ENCODE data around the gene TXNRD1. TPM values are rescaled to one million over a fixed set of nuclear protein-coding genes. Genes with fewer than 3 reads are reported as not detected.
A peak's percentile ranks its signal among the peaks of the same experiment; 100 is the strongest.
"Not testable (repeated sequence)": the region's sequence is repeated elsewhere in the genome, so short reads cannot be mapped to it uniquely, and the experiment has no call there.

TXNRD1 gene
- total RNA-seq, 4 donors from 2014 or later: 94.1 to 240 (median 128) TPM

DNA sequence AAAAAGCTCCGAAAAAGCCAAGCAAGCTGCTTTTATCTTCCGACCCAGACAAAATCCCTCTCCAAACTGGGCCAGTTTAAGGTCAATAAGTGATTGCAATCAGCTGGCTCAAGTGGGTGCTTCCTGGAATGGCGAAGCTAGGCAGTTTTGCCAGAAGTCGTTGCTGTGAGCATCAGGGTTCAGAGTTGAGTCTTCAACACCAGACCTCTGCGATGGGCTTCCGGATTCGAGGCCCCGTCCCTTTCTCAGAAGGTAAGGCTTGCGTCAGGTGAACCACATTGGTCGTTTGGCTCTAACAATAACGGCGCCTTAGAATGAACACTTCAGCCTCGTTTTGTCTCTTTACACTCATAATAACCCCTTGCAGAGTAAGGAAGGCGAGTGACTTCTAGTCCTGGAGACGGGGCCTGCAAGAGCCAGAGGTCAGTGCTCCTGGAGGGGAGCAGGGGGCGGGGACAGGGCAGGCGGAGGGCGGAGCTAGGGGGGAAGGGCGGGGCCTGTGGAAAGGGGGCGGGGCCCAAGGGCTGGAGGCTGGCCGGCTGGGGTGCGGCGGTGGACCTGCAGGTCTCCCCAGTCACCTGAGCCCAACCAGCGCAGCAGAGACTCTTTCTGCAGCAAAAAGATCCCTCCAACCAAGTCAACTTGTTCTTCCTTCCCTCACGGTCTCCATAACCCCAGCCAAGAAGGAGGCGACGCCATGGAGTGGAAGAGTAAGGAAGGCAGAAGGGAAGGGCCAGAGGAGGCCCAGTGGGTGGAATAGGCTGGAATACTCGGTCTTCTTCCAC, 43.6 kb upstream of the TXNRD1 start:
- no peak for DNase-seq
- no peak for TF ChIP-seq POLR2A (IDR thresholded peaks at IDR 0.05)
- TF ChIP-seq, protein P1, sequence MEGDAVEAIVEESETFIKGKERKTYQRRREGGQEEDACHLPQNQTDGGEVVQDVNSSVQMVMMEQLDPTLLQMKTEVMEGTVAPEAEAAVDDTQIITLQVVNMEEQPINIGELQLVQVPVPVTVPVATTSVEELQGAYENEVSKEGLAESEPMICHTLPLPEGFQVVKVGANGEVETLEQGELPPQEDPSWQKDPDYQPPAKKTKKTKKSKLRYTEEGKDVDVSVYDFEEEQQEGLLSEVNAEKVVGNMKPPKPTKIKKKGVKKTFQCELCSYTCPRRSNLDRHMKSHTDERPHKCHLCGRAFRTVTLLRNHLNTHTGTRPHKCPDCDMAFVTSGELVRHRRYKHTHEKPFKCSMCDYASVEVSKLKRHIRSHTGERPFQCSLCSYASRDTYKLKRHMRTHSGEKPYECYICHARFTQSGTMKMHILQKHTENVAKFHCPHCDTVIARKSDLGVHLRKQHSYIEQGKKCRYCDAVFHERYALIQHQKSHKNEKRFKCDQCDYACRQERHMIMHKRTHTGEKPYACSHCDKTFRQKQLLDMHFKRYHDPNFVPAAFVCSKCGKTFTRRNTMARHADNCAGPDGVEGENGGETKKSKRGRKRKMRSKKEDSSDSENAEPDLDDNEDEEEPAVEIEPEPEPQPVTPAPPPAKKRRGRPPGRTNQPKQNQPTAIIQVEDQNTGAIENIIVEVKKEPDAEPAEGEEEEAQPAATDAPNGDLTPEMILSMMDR (IDR thresholded peaks at IDR 0.05): no peak
- Histone ChIP-seq H3K4me1 (no peaks in the 10 kb centered on the region), H3K36me3 (no peaks in the 10 kb centered on the region), H3K4me3 (no peak overlapping the region), H3K27me3 (no peaks in the 10 kb centered on the region), H3K27ac (no peak overlapping the region), H3K9me3 (no peaks in the 10 kb centered on the region)

DNA sequence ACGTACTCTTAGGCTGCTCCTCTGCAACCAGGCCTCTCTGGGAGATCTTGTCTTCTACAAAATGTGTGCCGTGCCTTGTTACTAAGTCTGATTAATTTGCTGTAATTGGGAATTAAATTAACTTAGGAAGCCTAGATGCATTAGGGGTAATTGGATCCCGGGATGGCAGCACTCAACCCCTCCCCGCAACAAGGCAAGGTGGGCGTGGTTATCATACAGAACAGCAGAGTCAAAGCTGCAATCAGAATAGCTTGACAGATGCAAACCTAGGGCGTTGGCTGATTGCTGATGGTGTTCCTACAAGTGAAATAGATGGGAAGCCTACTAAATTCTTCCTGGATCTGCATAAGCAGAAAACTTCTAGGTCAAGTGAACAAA, 43.0 kb upstream of the TXNRD1 start:
- H3K27ac ChIP-seq: no peak overlapping the region
- H3K9me3 ChIP-seq: no peaks in the 10 kb centered on the region
- no peaks in the 10 kb centered on the region for H3K36me3 ChIP-seq
- no peaks in the 10 kb centered on the region for H3K27me3 ChIP-seq
- H3K4me1 ChIP-seq: no peaks in the 10 kb centered on the region
- TF ChIP-seq POLR2A (IDR thresholded peaks at IDR 0.05): no peak
- TF ChIP-seq, protein P1 (IDR thresholded peaks at IDR 0.05): no peak
- no peak for DNase-seq
- no peak overlapping the region for H3K4me3 ChIP-seq

GRCh38 chr12:104173804-104174203, 41.8 kb upstream of the TXNRD1 start:
- H3K4me3 ChIP-seq, H3K9me3 ChIP-seq, H3K4me1 ChIP-seq, H3K36me3 ChIP-seq, H3K27me3 ChIP-seq, H3K27ac ChIP-seq, DNase-seq: not testable (repeated sequence)

GRCh38 chr12:104175726-104176247, 39.8 kb upstream of the TXNRD1 start:
- Histone ChIP-seq H3K36me3 (no peaks in the 10 kb centered on the region), H3K27ac (no peak overlapping the region), H3K27me3 (no peaks in the 10 kb centered on the region), H3K4me3 (no peak overlapping the region), H3K9me3 (no peaks in the 10 kb centered on the region), H3K4me1 (peaks cover 0 to 6% (median 0%) of the 10 kb centered on the region in 4 donors)
- DNase-seq: no peak
- TF ChIP-seq, protein P1 (IDR thresholded peaks at IDR 0.05): no peak
- no peak for TF ChIP-seq POLR2A (IDR thresholded peaks at IDR 0.05)

- Histone ChIP-seq H3K4me1 (peaks cover 0 to 6% (median 0%) of the 10 kb centered on the region in 4 donors), H3K27me3 (no peaks in the 10 kb centered on the region), H3K36me3 (no peaks in the 10 kb centered on the region), H3K27ac (peak overlapping the region in 2 of 4 donors; percentile 11 to 80), H3K4me3 (no peak overlapping the region), H3K9me3 (no peaks in the 10 kb centered on the region)
- no peak for DNase-seq
- TF ChIP-seq POLR2A (IDR thresholded peaks at IDR 0.05): no peak
- TF ChIP-seq, protein P1 (IDR thresholded peaks at IDR 0.05): no peak
These were observed 38.3 kb upstream of the TXNRD1 start for GRCh38 chr12:104177336-104177662.

- no peak overlapping the region for H3K4me3 ChIP-seq
- peak; percentile 26 to 73 (median 54) for DNase-seq
- no peaks in the 10 kb centered on the region for H3K27me3 ChIP-seq
- TF ChIP-seq, protein P1 (IDR thresholded peaks at IDR 0.05): no peak
- TF ChIP-seq POLR2A (IDR thresholded peaks at IDR 0.05): no peak
- H3K9me3 ChIP-seq: no peaks in the 10 kb centered on the region
- peak overlapping the region; percentile 43 to 80 (median 64) for H3K27ac ChIP-seq
- H3K36me3 ChIP-seq: no peaks in the 10 kb centered on the region
- H3K4me1 ChIP-seq: peaks cover 0 to 6% (median 0%) of the 10 kb centered on the region in 4 donors
These were observed 37.7 kb upstream of the TXNRD1 start for GRCh38 chr12:104177663-104178501.

Data from Peyer's patch (tissue), 4 donors.